Activated T-cell treated with anti-CD3 and anti-CD28 coated beads for 48 hours (primary cell): ENCODE results near the gene MT2A.
A peak's percentile ranks its signal among the peaks of the same experiment; 100 is the strongest.

Source experiments
- DNase-seq: peaks from one replicate; pipeline ENCODE4 v3.0.0-alpha.2; 2020; ENCODE audit warnings: low read depth

Gene MT2A

GRCh38 chr16:56600398-56600999, 7.9 kb upstream of the MT2A start:
- DNase-seq, result no peak

GRCh38 chr16:56601325-56601724, 7.1 kb upstream of the MT2A start:
- no peak for DNase-seq

- no peak for DNase-seq
Observed at GRCh38 chr16:56603589-56603988, 4.8 kb upstream of the MT2A start.

- DNase-seq, result no peak
Observed at GRCh38 chr16:56604966-56605365, 3.4 kb upstream of the MT2A start.

GRCh38 chr16:56605475-56605874, 2.9 kb upstream of the MT2A start:
- no peak for DNase-seq

GRCh38 chr16:56606071-56606475, 2.3 kb upstream of the MT2A start:
- no peak for DNase-seq

GRCh38 chr16:56606476-56607108, 1.8 kb upstream of the MT2A start:
- DNase-seq, result no peak

- no peak for DNase-seq
Observed at GRCh38 chr16:56607109-56607618, 1.2 kb upstream of the MT2A start.

GRCh38 chr16:56607675-56608042, 725 bp upstream of the MT2A start:
- DNase-seq, result no peak

- no peak for DNase-seq
Observed at GRCh38 chr16:56608876-56609462, 585 bp downstream of the MT2A start.

GRCh38 chr16:56609463-56609921, 1.1 kb downstream of the MT2A start:
- peak; percentile 57 for DNase-seq

GRCh38 chr16:56610017-56610608, 1.7 kb downstream of the MT2A start:
- peak; percentile 75 for DNase-seq

GRCh38 chr16:56610609-56611111, 2.3 kb downstream of the MT2A start:
- DNase-seq, result no peak

- DNase-seq, result no peak
Observed at GRCh38 chr16:56611281-56611833, 3.0 kb downstream of the MT2A start.

- DNase-seq, result no peak
Observed at GRCh38 chr16:56613706-56614105, 5.3 kb downstream of the MT2A start.

GRCh38 chr16:56614549-56614991, 6.2 kb downstream of the MT2A start:
- no peak for DNase-seq

- no peak for DNase-seq
Observed at GRCh38 chr16:56615353-56615752, 7.0 kb downstream of the MT2A start.

GRCh38 chr16:56616608-56617211, 8.3 kb downstream of the MT2A start:
- no peak for DNase-seq

GRCh38 chr16:56617212-56618085, 9.1 kb downstream of the MT2A start:
- DNase-seq, result peak; percentile 67

GRCh38 chr16:56618138-56618537, 9.8 kb downstream of the MT2A start:
- no peak for DNase-seq

GRCh38 chr16:56620339-56620897, 12.0 kb downstream of the MT2A start:
- no peak for DNase-seq
